Heart left ventricle (tissue), 13 donors: ENCODE measurements around the gene GPBP1.

ENCODE experiments used
- POLR2A ChIP-seq, 2 donors: fragments of 450-650 bp; IDR thresholded peaks; one replicate each; pipeline ENCODE4 v1.6.1; 2017; ENCODE audit warnings: antibody characterized with exemption in 2 of 2, mild to moderate bottlenecking in 2 of 2, moderate library complexity in 2 of 2
- TF ChIP-seq, protein P1 (sequence below), 12 donors: fragments of 200-600 bp; sonication (generic) in 4 of 12; IDR thresholded peaks; one replicate each; pipeline versions ENCODE4 v1.5.0 to v1.8.0; 2018 to 2022; ENCODE audit warnings: antibody characterized with exemption in 12 of 12, mild to moderate bottlenecking in 5 of 12
- donor health status: ischemic (EF 13 %, LVEDD 7.1; RV severe dilation, severe dysfunction).
- donor health status: DM: no; HTN: yes; CAD: no.
- donor health status: DM: no; HTN: no; CAD: no.
- donor health status: ischemic (EF 25% LVEDD 6.9; RV normal size, moderate dysfunction).
- donor health status: ischemic (EF 25% LVEDD 5.7; RV mildly dilated, moderate dysfunction).
- donor health status: ischemic (EF 35%, LVEDD 5.7; RV mildly dilated, moderate dysfunction).
- donor health status: nonischemic (EF 11% LVEDD 7.7; RV severe dilation, severe dysfunction).
- donor health status: DM: yes; HTN: yes; CAD: no.
- donor health status: PGD.
- donor health status: ischemic (EF 29% LVEDD 5.4; RV normal size, mild dysfunction).
- donor health status: nonischemic (EF 23%, LVEDD 6.1; RV moderate dilation, normal function).

GRCh38 chr5:57174128-57174889 lies 450 bp downstream of the GPBP1 start:
- TF ChIP-seq POLR2A (IDR thresholded peaks at IDR 0.05) = no peak
- TF ChIP-seq, protein P1, sequence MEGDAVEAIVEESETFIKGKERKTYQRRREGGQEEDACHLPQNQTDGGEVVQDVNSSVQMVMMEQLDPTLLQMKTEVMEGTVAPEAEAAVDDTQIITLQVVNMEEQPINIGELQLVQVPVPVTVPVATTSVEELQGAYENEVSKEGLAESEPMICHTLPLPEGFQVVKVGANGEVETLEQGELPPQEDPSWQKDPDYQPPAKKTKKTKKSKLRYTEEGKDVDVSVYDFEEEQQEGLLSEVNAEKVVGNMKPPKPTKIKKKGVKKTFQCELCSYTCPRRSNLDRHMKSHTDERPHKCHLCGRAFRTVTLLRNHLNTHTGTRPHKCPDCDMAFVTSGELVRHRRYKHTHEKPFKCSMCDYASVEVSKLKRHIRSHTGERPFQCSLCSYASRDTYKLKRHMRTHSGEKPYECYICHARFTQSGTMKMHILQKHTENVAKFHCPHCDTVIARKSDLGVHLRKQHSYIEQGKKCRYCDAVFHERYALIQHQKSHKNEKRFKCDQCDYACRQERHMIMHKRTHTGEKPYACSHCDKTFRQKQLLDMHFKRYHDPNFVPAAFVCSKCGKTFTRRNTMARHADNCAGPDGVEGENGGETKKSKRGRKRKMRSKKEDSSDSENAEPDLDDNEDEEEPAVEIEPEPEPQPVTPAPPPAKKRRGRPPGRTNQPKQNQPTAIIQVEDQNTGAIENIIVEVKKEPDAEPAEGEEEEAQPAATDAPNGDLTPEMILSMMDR (IDR thresholded peaks at IDR 0.05) = no peak
